22Rv1 (cell line): ENCODE data around the gene MDM2.
"Not testable (repeated sequence)": the region's sequence is repeated elsewhere in the genome, so short reads cannot be mapped to it uniquely, and the experiment has no call there.

Experiments used
- H3K27ac ChIP-seq: fragments of 450-650 bp; 2 replicates; pipeline ENCODE4 v1.5.1; 2017
- CTCF ChIP-seq: fragments of 450-650 bp; IDR thresholded peaks from 2 replicates; pipeline ENCODE4 v1.5.1; 2017; ENCODE audit warnings: mild to moderate bottlenecking
- ZFX ChIP-seq: fragments of 450-650 bp; IDR thresholded peaks from 2 replicates; pipeline ENCODE4 v1.6.1; 2017; ENCODE audit warnings: antibody characterized with exemption, borderline replicate concordance

The MDM2 gene

GRCh38 chr12:68832504-68832867 is 24.5 kb downstream of the MDM2 start:
- no peak overlapping the region for H3K27ac ChIP-seq
- no peak for TF ChIP-seq CTCF
- TF ChIP-seq ZFX = no peak

- TF ChIP-seq CTCF (no peak), ZFX (no peak)
- H3K27ac ChIP-seq = no peak overlapping the region
Measured at GRCh38 chr12:68833508-68833907, 25.5 kb downstream of the MDM2 start.

GRCh38 chr12:68835333-68835908 is 27.4 kb downstream of the MDM2 start:
- no peak for TF ChIP-seq CTCF
- TF ChIP-seq ZFX = no peak
- H3K27ac ChIP-seq = no peak overlapping the region

GRCh38 chr12:68837215-68837614 is 29.2 kb downstream of the MDM2 start:
- no peak for TF ChIP-seq CTCF
- H3K27ac ChIP-seq = no peak overlapping the region

- TF ChIP-seq ZFX (no peak), CTCF (no peak)
- H3K27ac ChIP-seq = no peak overlapping the region
Measured at GRCh38 chr12:68838046-68838886, 30.3 kb downstream of the MDM2 start.

GRCh38 chr12:68839183-68840147 is 31.5 kb downstream of the MDM2 start:
- H3K27ac ChIP-seq = no peak overlapping the region
- TF ChIP-seq CTCF = no peak
- TF ChIP-seq ZFX = no peak

- H3K27ac ChIP-seq = not testable (repeated sequence)
Measured at GRCh38 chr12:68841175-68841574, 33.2 kb downstream of the MDM2 start.
